Measurements from ENCODE around the gene TMEM41A.

The TMEM41A gene

DNA sequence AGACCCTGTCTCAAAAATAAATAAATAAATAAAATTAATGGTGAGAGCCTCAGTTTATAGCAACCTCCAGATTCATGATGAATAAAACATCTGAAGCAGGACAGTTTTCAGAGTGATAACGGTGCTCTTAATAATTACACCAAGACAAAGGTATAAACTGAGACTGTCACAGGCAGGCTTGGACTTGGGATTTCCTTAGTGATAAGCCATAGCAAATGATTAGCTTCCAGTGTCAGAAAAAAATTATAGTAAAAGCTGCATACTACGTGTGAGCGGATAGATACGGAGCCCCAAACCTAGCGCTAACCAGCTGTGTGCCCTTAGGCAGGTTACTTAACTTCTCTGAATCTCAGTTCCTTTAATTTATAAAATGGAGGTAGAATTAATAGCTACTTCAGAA lies 32.0 kb upstream of the TMEM41A start:
- no peak for DNase-seq (ENCODE audit: low read depth)
- no peak overlapping the region for H3K4me3 ChIP-seq (replicated peaks; ENCODE audit: low read depth, low read length)
- TF ChIP-seq CTCF (IDR thresholded peaks at IDR 0.05; ENCODE audit: low read length, missing control alignments): no peak

DNA sequence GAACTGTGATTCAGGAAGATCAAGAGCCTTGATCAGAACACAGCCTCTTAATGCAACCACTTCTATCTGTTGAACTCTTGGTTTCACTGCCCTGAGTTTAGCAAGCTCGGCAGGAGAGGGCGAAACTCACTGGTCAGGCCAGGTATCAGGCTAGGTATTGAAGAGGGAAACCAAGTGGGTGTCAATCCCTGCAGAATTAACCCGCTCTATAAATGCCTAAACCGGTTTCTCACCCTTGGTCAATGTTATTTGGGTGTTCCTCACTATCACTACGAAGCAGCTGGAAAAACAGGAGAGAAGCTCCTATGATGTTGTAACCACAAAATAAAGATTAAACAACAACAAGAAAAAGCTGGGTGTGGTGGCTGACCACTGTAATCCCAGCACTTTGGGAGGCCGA lies 29.7 kb upstream of the TMEM41A start:
- no peak overlapping the region for H3K4me3 ChIP-seq (replicated peaks; ENCODE audit: low read depth, low read length)
- TF ChIP-seq CTCF (IDR thresholded peaks at IDR 0.05; ENCODE audit: low read length, missing control alignments): no peak
- no peak for DNase-seq (ENCODE audit: low read depth)

DNA sequence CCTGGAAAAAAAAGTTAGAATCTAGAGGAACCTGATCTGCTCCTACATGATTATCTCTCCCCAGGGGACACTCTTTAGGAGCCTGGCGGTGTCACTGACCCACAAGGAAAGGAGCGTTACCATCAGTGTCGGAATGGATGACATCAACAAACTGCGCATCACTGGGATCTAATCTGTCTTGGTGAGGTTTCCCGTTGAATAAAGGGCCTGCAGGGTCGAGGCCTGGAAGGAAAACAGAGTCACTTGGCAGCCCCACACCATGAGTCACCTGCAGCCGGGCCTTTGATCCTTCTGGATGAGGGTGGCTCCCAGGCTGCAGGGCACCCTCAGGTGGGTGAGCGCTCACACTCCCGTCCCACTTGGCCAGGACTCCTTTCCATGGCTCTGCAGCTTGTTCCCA lies 28.5 kb upstream of the TMEM41A start:
- no peak for TF ChIP-seq CTCF (IDR thresholded peaks at IDR 0.05; ENCODE audit: low read length, missing control alignments)
- no peak for DNase-seq (ENCODE audit: low read depth)
- H3K4me3 ChIP-seq (replicated peaks; ENCODE audit: low read depth, low read length): no peak overlapping the region

DNA sequence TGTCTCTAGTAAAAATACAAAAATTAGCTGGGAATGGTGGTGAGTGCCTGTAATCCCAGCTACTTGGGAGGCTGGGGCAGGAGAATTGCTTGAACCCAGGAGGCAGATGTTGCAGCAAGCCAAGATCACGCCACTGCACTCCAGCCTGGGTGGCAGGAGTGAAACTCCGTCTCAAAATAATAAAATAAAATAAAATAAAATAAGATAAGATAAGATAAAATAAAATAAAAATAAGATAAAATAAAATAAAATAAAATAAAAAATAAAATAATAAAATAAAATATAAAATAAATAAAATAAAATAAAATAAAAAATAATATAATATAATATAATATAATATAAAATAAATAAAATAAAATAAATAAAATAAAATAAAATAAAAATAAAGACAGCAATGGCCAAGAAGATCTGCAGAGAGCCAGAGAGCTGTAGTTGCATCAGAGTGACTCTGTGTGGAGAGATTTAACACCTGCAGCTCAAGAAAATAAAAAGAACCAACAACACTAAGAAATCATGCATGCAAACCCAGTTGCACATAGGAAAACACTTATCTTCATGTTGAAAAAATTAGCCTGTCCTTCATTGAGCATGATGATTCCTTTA lies 27.6 kb upstream of the TMEM41A start:
- H3K4me3 ChIP-seq (replicated peaks; ENCODE audit: low read depth, low read length): no peak overlapping the region
- no peak for DNase-seq (ENCODE audit: low read depth)
- no peak for TF ChIP-seq CTCF (IDR thresholded peaks at IDR 0.05; ENCODE audit: low read length, missing control alignments)

- no peak for TF ChIP-seq CTCF (IDR thresholded peaks at IDR 0.05; ENCODE audit: low read length, missing control alignments)
- H3K4me3 ChIP-seq (replicated peaks; ENCODE audit: low read depth, low read length): no peak overlapping the region
- DNase-seq (ENCODE audit: low read depth): no peak
Measured at GRCh38 chr3:185521349-185522138, 22.7 kb upstream of the TMEM41A start.

GRCh38 chr3:185519021-185519420 lies 20.2 kb upstream of the TMEM41A start:
- TF ChIP-seq CTCF (IDR thresholded peaks at IDR 0.05; ENCODE audit: low read length, missing control alignments): no peak
- H3K4me3 ChIP-seq (replicated peaks; ENCODE audit: low read depth, low read length): no peak overlapping the region
- DNase-seq (ENCODE audit: low read depth): no peak

Measured in fibroblast of pulmonary artery (primary cell).